Endothelial cell of umbilical vein (primary cell): ENCODE measurements around the gene PAXX. TPM values are rescaled to one million over a fixed set of nuclear protein-coding genes. Genes with fewer than 3 reads are reported as not detected.

Experiments
- BruUV-seq: library from RNA; stranded (reverse); fragments of 400-500 nt; replicated peaks from 2 replicates; lab custom pipeline; 2021; lab: Mats Ljungman, UMichigan
- CTCF ChIA-PET: fragments of 300-600, 350-600 bp; sonication (Branson Sonifier 250); formaldehyde crosslinking; loops from one replicate; lab custom pipeline; 2021; ENCODE audit warnings: antibody characterized with exemption, inconsistent platforms; lab: Charles Lee
- POLR2A ChIA-PET: fragments of 300-600, 350-600 bp; sonication (Branson Sonifier 250); formaldehyde crosslinking; loops from one replicate; lab custom pipeline; 2021; ENCODE audit warnings: antibody characterized with exemption, inconsistent platforms; lab: Charles Lee
- DNase-seq: peaks from one replicate; pipeline ENCODE4 v3.0.0-alpha.2; 2011; ENCODE audit warnings: low read depth, low spot score
- FAIRE-seq: peaks from 2 replicates; lab custom pipeline; 2011; peaks lifted over from hg19 to GRCh38; lab: Jason Lieb, UNC
- H2AFZ ChIP-seq: 2 replicates; pipeline ENCODE4 v1.6.0; 2012; ENCODE audit warnings: low read depth, low read length, control low read depth, inconsistent platforms
- H3K27ac ChIP-seq: 2 replicates; pipeline ENCODE4 v1.5.1; 2011; ENCODE audit warnings: low read depth, mild to moderate bottlenecking, control low read depth, low read length, moderate library complexity; ENCODE audit not compliant: insufficient read depth
- H3K27me3 ChIP-seq, 2 experiments: 2 replicates each; pipeline versions ENCODE4 v1.6.0 to v1.6.1; 2011; ENCODE audit warnings: low read length in 2 of 2, mixed read lengths in 1 of 2; ENCODE audit not compliant: control insufficient read depth in 2 of 2, insufficient read depth in 2 of 2
- H3K36me3 ChIP-seq, 2 experiments: 2 replicates in 1 of 2; 3 replicates in 1 of 2; pipeline ENCODE4 v1.5.1; 2011; ENCODE audit warnings: low read length in 2 of 2, mild to moderate bottlenecking in 1 of 2, moderate library complexity in 1 of 2; ENCODE audit not compliant: control insufficient read depth in 2 of 2, insufficient read depth in 2 of 2; ENCODE audit errors: extremely low read depth in 1 of 2
- H3K4me1 ChIP-seq: 3 replicates; pipeline ENCODE4 v1.5.1; 2011; ENCODE audit warnings: mild to moderate bottlenecking, low read length; ENCODE audit not compliant: control insufficient read depth, insufficient read depth; ENCODE audit errors: extremely low read depth
- H3K4me2 ChIP-seq: 2 replicates; pipeline ENCODE4 v1.6.1; 2011; ENCODE audit warnings: low read length, control low read depth, mixed read lengths; ENCODE audit not compliant: insufficient read depth
- H3K4me3 ChIP-seq, 3 experiments: fragments of 200-600 bp in 1 of 3; sonication (generic), shearing (Covaris generic) in 1 of 3; replicated peaks in 1 of 3; 2 replicates each; pipeline ENCODE4 v1.5.1; 2011 to 2016; ENCODE audit warnings: control low read depth in 3 of 3, low read length in 3 of 3, mild to moderate bottlenecking in 2 of 3, inconsistent platforms in 1 of 3, low read depth in 1 of 3, moderate library complexity in 1 of 3; ENCODE audit not compliant: insufficient read depth in 1 of 3
- H3K79me2 ChIP-seq: 2 replicates; pipeline ENCODE4 v1.6.0; 2012; ENCODE audit warnings: low read length, inconsistent platforms; ENCODE audit not compliant: control insufficient read depth, insufficient read depth
- H3K9ac ChIP-seq: replicated peaks from 2 replicates; pipeline ENCODE3; 2011; ENCODE audit warnings: low read length, control low read depth; ENCODE audit not compliant: insufficient read depth; ENCODE audit errors: extremely low read depth
- H3K9me1 ChIP-seq: replicated peaks from 3 replicates; pipeline ENCODE4 v1.6.0; 2011; ENCODE audit warnings: mild to moderate bottlenecking, low read length; ENCODE audit not compliant: control insufficient read depth, insufficient read depth; ENCODE audit errors: extremely low read depth
- H3K9me3 ChIP-seq: replicated peaks from 2 replicates; pipeline ENCODE4 v1.5.1; 2012; ENCODE audit warnings: low read length, inconsistent platforms; ENCODE audit not compliant: control insufficient read depth, insufficient read depth
- H4K20me1 ChIP-seq: replicated peaks from 2 replicates; pipeline ENCODE3; 2011; ENCODE audit warnings: mild to moderate bottlenecking, low read length; ENCODE audit not compliant: control insufficient read depth, insufficient read depth; ENCODE audit errors: extremely low read depth
- dilution Hi-C: fragments of 300-500 bp; cut with MboI; formaldehyde crosslinking; loops from one replicate; pipeline ENCODE4 v1.15.0; 2019; ENCODE audit warnings: low sequenced_read_pairs; ENCODE audit not compliant: extremely low pct_ligation_motif_present
- intact Hi-C: fragments of 100-400 bp; cut with micrococcal nuclease; formaldehyde crosslinking; loops from one replicate; pipeline ENCODE4 v1.10.0; 2022
- polyA plus RNA-seq, 4 experiments: library from polyadenylated mRNA; depleted of rRNA in 3 of 4; stranded (reverse) in 3 of 4; unstranded in 1 of 4; fragments of >200 nt; gene quantifications; 2 replicates each; pipeline versions ENCODE4 v1.2.1 to v1.2.3, GENCODE V29; 2011 to 2012; ENCODE audit warnings: missing spikeins in 1 of 4
- total RNA-seq: library from RNA; stranded (reverse); gene quantifications from 2 replicates; pipeline ENCODE4 v1.2.3, GENCODE V29; 2021
- TF ChIP-seq, protein P1 (sequence below), 2 donors: IDR thresholded peaks; 1 replicate in 1 of 2; 2 replicates in 1 of 2; pipeline ENCODE4 v1.5.1; 2011; ENCODE audit warnings: low read length in 2 of 2, mild to moderate bottlenecking in 2 of 2, moderate library complexity in 2 of 2, control low read depth in 1 of 2, inconsistent platforms in 1 of 2, low read depth in 1 of 2; ENCODE audit not compliant: insufficient read depth in 1 of 2; ENCODE audit errors: extremely low read depth in 1 of 2
- TF ChIP-seq, protein P2 (sequence below): IDR thresholded peaks from 2 replicates; pipeline ENCODE4 v1.6.1; 2011; ENCODE audit not compliant: insufficient read depth, insufficient read length

PAXX gene
- total and polyA plus RNA-seq, 2 donors (not counting 3 experiments of a cell fraction or from before 2014, with no cell fraction given): 34.0 to 35.0 TPM

DNA sequence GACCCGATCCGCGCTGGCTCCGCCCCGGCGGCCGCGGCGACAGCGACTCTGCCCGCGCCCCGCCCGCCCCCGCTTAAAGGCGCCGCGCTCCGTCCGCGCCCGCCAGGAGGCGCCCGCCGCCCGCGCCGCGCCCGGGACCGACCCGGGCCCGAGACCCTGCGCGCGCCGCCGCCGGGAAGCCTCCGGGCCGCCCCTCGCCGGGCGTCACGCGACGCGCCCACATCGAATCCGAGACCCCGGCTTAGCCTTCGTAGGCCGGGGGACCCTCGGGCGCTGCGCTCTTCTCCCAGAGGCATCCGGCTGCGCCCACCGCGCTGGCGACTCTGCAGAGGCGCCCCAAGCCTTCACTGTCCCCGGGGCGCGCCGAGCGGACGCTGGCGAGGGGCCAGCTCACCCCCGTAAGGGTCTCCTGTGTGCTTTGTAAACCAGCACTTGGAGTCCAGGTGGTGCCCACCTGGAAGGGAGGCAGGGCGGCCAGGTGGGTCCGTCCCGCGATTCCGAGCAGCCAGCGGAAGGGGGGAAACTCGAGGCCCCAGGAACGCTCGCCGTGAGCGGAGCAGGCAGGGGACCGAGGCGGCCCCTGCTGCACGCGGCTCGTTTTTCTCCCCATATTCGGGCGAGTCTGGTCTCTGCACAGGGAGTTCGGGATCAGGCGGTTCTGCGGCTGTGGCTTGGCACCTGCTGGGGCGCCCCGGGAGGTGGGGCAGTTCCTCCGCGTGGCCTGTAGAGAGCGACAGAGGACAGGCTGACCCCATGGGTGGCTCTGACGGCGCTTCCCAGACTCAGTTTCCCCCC is 36.2 kb downstream of the PAXX start:
- Histone ChIP-seq H3K9ac (no peak overlapping the region), H3K4me2 (peak overlapping the region; percentile 76), H3K27ac (no peak overlapping the region), H3K27me3 (no peaks in the 10 kb centered on the region), H2AFZ (peak overlapping the region; percentile 72), H4K20me1 (no peaks in the 10 kb centered on the region), H3K4me1 (peaks cover 12% of the 10 kb centered on the region), H3K4me3 (peak overlapping the region; percentile 24 to 43 (median 34)), H3K9me3 (no peaks in the 10 kb centered on the region), H3K36me3 (no peaks in the 10 kb centered on the region), H3K9me1 (no peaks in the 10 kb centered on the region), H3K79me2 (no peaks in the 10 kb centered on the region)
- ChIA-PET CTCF (interaction anchor here (0.7 to 4.5 kb wide), 52 partner anchors 8 to 270 kb away, joined by 3 to 34 read pairs (median 6); partner anchors contain the start of genes ANAPC2, CLIC3, FBXW5 and NPDC1), POLR2A (no interaction called here)
- dilution Hi-C loops: no loop called here
- TF ChIP-seq, protein P1, sequence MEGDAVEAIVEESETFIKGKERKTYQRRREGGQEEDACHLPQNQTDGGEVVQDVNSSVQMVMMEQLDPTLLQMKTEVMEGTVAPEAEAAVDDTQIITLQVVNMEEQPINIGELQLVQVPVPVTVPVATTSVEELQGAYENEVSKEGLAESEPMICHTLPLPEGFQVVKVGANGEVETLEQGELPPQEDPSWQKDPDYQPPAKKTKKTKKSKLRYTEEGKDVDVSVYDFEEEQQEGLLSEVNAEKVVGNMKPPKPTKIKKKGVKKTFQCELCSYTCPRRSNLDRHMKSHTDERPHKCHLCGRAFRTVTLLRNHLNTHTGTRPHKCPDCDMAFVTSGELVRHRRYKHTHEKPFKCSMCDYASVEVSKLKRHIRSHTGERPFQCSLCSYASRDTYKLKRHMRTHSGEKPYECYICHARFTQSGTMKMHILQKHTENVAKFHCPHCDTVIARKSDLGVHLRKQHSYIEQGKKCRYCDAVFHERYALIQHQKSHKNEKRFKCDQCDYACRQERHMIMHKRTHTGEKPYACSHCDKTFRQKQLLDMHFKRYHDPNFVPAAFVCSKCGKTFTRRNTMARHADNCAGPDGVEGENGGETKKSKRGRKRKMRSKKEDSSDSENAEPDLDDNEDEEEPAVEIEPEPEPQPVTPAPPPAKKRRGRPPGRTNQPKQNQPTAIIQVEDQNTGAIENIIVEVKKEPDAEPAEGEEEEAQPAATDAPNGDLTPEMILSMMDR (IDR thresholded peaks at IDR 0.05; ENCODE audit: extremely low read depth in 1 of 2, insufficient read depth in 1 of 2, low read depth in 1 of 2, low read length in 2 of 2): peak in 1 of 2 donors; percentile 60
- TF ChIP-seq, protein P2, sequence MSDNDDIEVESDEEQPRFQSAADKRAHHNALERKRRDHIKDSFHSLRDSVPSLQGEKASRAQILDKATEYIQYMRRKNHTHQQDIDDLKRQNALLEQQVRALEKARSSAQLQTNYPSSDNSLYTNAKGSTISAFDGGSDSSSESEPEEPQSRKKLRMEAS: no peak
- FAIRE-seq (no peak), DNase-seq (peak; percentile 19)
- intact Hi-C loops: loop anchor here (1.0 to 2.0 kb wide), 4 partner anchors 16 to 58 kb away; partner anchors contain the start of gene MAN1B1
- no TSS peak for BruUV-seq
